22Rv1 (cell line): ENCODE data around the gene LRRIQ4.

Source experiments
- H3K27ac ChIP-seq: fragments of 450-650 bp; 2 replicates; pipeline ENCODE4 v1.5.1; 2017
- ZFX ChIP-seq: fragments of 450-650 bp; IDR thresholded peaks from 2 replicates; pipeline ENCODE4 v1.6.1; 2017; ENCODE audit warnings: antibody characterized with exemption, borderline replicate concordance
- TF ChIP-seq, protein P1 (sequence below): fragments of 450-650 bp; IDR thresholded peaks from 2 replicates; pipeline ENCODE4 v1.5.1; 2017; ENCODE audit warnings: mild to moderate bottlenecking

Gene LRRIQ4

DNA sequence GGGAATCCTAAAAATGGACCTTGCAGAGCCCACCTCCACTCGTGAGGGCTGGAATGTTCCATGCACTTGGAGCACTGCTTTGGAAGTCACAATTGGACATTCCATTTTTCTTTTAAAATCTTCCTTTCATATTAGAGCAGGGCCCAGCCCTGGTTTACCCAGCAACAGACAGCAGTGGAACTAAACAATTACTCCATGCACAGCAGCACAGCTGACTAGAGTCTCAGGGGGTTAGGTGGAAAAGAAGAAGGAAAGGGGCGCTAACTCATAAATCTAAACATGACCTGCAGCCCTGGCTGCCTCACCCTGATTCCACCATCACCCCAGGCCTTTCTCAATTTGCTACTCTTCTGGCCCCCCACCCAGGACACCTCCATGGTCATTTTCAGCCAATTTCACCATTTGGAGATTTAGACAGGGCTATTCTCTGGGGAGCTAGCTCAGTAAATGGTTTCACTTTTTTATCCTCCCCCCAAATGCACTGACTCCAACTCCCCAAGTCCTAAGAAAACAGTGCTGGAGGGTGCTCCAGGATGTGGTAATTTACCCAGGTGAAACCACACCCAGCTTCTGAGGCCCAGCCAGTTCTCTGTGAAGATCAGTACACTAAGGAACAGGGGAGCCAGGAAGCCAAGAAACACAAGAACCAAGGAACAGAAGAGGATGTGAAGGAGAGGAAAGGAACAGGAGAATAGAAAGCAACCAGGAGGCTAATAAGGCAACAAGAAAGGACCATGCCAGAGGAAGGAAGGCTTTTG is 58.6 kb downstream of the LRRIQ4 start:
- no peak overlapping the region for H3K27ac ChIP-seq
- TF ChIP-seq, protein P1, sequence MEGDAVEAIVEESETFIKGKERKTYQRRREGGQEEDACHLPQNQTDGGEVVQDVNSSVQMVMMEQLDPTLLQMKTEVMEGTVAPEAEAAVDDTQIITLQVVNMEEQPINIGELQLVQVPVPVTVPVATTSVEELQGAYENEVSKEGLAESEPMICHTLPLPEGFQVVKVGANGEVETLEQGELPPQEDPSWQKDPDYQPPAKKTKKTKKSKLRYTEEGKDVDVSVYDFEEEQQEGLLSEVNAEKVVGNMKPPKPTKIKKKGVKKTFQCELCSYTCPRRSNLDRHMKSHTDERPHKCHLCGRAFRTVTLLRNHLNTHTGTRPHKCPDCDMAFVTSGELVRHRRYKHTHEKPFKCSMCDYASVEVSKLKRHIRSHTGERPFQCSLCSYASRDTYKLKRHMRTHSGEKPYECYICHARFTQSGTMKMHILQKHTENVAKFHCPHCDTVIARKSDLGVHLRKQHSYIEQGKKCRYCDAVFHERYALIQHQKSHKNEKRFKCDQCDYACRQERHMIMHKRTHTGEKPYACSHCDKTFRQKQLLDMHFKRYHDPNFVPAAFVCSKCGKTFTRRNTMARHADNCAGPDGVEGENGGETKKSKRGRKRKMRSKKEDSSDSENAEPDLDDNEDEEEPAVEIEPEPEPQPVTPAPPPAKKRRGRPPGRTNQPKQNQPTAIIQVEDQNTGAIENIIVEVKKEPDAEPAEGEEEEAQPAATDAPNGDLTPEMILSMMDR, result no peak
- no peak for TF ChIP-seq ZFX

DNA sequence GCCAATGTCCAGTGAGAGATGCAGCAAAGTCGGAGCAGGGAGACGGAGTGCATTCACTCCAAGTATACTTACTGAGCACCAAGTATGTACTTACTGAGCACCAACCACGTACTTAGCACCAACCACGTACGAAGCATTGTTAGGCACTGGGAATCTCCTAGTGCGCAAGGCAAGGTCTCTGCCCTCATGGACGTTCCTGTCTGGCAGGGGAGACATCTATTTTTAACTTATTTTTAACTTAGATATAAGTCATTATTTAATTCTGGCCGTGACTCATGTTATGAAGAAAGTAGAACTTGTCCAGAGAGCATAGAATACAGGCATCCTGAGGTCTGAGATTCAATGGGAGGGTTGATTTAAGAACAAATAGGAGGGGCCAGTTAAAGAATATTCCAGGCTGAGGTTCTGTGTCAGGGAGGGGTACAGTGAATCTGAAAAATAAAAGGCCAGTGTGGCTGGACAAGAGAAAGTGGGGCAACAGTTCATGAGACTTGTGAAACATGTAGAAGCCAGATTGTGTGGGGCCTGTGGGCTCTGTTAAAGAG is 66.4 kb downstream of the LRRIQ4 start:
- no peak overlapping the region for H3K27ac ChIP-seq
- TF ChIP-seq, protein P1, result no peak
- no peak for TF ChIP-seq ZFX

DNA sequence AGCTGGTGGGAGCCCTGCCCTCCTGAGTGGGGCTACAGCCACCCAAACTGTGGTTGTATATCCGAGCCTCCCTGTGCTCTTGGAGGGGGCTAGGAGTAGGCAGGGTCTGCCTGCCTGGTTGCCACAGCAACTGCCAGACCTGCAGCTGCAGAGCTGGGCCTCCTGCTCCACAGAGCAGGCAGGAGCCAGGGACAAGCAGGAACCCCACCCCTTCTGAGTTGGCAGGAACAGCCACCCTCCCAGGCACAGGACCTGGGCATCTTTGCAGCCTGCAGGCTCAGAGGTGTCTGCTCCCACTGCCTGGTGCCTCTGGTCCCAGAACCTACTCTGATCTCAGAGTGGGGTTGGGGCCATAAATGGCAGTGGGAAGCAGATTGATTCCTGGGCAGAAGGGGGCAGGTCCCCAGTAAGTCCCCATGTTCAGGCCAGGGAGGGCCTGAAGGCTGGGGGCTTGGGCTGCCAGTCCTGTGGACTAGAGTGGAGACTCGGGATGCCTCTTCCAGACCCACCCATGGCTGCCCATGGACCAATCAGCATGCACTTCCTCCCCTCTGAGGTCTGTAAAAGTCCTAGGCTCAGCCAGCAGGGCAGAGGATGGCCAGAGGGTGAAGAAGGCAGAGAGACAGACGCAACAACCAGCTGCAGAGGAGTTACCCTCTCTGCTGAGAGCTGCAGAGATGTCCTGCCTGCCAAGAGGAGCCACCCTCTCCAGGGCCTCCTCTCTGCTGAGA is 67.3 kb downstream of the LRRIQ4 start:
- H3K27ac ChIP-seq, result no peak overlapping the region
- TF ChIP-seq ZFX, result no peak
- TF ChIP-seq, protein P1, result no peak

DNA sequence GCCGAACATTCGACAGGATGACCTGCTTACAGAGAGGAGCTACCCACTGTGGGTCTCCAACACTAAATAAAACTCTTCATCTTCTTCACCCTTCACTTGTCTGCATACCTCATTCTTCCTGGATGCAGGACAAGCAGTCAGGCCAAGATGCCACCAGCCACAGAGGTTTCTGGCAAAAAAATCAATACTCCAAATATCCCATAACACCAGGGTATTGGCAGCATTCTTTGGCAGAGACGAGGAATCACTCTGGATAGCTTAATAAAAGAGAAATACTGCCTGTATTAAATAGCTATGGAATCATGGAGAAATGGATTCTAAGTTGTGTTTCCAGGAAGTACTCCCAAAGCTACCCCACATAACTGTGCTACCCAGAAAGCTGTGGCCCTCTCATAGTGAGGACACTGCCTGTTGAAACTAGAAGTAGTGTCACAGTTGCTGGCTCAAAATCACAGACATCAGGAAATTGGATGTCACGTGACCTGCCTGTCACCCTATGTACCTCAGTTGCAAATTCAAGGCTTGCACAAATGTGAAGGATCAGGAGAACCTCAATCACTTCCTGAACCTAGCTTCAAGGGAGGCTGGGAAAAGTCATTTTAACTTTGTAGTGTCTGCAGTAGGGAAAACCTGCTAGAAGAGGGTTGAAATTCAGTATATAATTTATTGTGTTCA is 68.0 kb downstream of the LRRIQ4 start:
- no peak for TF ChIP-seq ZFX
- TF ChIP-seq, protein P1, result no peak
- no peak overlapping the region for H3K27ac ChIP-seq

DNA sequence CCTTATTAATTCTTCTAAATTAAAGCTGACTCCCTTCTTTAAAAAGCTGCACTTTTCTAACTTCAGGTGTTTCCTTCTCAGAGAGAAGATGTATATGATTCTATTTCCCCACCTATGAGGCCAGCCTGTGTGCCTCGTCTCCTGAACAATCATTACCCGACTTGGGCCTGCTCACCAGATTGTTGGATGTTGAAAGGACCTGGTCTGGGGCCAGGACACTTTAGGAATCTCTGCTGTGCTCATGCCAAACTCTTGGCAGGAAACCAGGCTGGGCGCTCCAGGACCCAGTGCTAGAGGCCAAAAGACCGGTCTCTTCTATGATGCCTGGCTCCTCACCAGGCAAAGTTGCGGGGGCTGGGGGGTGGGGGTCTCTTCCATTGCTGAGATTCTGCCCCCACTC is 74.0 kb downstream of the LRRIQ4 start:
- H3K27ac ChIP-seq, result no peak overlapping the region
- TF ChIP-seq, protein P1, result no peak
- no peak for TF ChIP-seq ZFX
